Measurements from ENCODE around the gene SH3GL1. TPM values are rescaled to one million over a fixed set of nuclear protein-coding genes. Genes with fewer than 3 reads are reported as not detected.

The SH3GL1 gene
- total and polyA plus RNA-seq, 9 of the 15 experiments (the other 6 are each of a cell fraction or from before 2014, with no cell fraction given), result 1.7 to 75.3 (median 25.7) TPM

- TF ChIP-seq, protein P1, sequence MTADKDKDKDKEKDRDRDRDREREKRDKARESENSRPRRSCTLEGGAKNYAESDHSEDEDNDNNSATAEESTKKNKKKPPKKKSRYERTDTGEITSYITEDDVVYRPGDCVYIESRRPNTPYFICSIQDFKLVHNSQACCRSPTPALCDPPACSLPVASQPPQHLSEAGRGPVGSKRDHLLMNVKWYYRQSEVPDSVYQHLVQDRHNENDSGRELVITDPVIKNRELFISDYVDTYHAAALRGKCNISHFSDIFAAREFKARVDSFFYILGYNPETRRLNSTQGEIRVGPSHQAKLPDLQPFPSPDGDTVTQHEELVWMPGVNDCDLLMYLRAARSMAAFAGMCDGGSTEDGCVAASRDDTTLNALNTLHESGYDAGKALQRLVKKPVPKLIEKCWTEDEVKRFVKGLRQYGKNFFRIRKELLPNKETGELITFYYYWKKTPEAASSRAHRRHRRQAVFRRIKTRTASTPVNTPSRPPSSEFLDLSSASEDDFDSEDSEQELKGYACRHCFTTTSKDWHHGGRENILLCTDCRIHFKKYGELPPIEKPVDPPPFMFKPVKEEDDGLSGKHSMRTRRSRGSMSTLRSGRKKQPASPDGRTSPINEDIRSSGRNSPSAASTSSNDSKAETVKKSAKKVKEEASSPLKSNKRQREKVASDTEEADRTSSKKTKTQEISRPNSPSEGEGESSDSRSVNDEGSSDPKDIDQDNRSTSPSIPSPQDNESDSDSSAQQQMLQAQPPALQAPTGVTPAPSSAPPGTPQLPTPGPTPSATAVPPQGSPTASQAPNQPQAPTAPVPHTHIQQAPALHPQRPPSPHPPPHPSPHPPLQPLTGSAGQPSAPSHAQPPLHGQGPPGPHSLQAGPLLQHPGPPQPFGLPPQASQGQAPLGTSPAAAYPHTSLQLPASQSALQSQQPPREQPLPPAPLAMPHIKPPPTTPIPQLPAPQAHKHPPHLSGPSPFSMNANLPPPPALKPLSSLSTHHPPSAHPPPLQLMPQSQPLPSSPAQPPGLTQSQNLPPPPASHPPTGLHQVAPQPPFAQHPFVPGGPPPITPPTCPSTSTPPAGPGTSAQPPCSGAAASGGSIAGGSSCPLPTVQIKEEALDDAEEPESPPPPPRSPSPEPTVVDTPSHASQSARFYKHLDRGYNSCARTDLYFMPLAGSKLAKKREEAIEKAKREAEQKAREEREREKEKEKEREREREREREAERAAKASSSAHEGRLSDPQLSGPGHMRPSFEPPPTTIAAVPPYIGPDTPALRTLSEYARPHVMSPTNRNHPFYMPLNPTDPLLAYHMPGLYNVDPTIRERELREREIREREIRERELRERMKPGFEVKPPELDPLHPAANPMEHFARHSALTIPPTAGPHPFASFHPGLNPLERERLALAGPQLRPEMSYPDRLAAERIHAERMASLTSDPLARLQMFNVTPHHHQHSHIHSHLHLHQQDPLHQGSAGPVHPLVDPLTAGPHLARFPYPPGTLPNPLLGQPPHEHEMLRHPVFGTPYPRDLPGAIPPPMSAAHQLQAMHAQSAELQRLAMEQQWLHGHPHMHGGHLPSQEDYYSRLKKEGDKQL (CRISPR knock-in tag; IDR thresholded peaks at IDR 0.05; ENCODE audit: borderline replicate concordance), result 0 out of 2 replicates have a peak, but pooled peaks have one; percentile 7
- TF ChIP-seq ZBTB40 (IDR thresholded peaks at IDR 0.05) (peak; percentile 43; the same call in 1 of the 2 replicates), ZBTB40 (CRISPR knock-in tag; IDR thresholded peaks at IDR 0.05) (no peak), PTBP1 (IDR thresholded peaks at IDR 0.05; ENCODE audit: low read depth, low read length) (0 out of 2 replicates have a peak, but pooled peaks have one; percentile 9), MEIS2 (IDR thresholded peaks at IDR 0.05; ENCODE audit: partially characterized antibody) (peak; percentile 51), ZNF253 (CRISPR knock-in tag; conservative IDR thresholded peaks at IDR 0.05) (no peak), CCAR2 (IDR thresholded peaks at IDR 0.05; ENCODE audit: low read depth, low read length) (no peak)
- TF ChIP-seq, protein P2, sequence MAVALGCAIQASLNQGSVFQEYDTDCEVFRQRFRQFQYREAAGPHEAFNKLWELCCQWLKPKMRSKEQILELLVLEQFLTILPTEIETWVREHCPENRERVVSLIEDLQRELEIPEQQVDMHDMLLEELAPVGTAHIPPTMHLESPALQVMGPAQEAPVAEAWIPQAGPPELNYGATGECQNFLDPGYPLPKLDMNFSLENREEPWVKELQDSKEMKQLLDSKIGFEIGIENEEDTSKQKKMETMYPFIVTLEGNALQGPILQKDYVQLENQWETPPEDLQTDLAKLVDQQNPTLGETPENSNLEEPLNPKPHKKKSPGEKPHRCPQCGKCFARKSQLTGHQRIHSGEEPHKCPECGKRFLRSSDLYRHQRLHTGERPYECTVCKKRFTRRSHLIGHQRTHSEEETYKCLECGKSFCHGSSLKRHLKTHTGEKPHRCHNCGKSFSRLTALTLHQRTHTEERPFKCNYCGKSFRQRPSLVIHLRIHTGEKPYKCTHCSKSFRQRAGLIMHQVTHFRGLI (CRISPR knock-in tag; IDR thresholded peaks at IDR 0.05), result no peak
Measured at GRCh38 chr19:4373601-4374497, 26.5 kb downstream of the SH3GL1 start (continued).

Measured in K562 (cell line).